Esophagus muscularis mucosa (tissue), 2 donors: ENCODE measurements around the gene BMAL2.

Experiments used
- POLR2A ChIP-seq: fragments of 450-650 bp; IDR thresholded peaks from one replicate; pipeline ENCODE4 v1.6.1; 2017; ENCODE audit warnings: antibody characterized with exemption, moderate library complexity, mild to moderate bottlenecking, low read depth
- POLR2AphosphoS5 ChIP-seq, 2 donors: sonication (generic); formaldehyde crosslinking; IDR thresholded peaks; one replicate each; pipeline ENCODE4 v1.6.1; 2017; ENCODE audit warnings: antibody characterized with exemption in 2 of 2

DNA sequence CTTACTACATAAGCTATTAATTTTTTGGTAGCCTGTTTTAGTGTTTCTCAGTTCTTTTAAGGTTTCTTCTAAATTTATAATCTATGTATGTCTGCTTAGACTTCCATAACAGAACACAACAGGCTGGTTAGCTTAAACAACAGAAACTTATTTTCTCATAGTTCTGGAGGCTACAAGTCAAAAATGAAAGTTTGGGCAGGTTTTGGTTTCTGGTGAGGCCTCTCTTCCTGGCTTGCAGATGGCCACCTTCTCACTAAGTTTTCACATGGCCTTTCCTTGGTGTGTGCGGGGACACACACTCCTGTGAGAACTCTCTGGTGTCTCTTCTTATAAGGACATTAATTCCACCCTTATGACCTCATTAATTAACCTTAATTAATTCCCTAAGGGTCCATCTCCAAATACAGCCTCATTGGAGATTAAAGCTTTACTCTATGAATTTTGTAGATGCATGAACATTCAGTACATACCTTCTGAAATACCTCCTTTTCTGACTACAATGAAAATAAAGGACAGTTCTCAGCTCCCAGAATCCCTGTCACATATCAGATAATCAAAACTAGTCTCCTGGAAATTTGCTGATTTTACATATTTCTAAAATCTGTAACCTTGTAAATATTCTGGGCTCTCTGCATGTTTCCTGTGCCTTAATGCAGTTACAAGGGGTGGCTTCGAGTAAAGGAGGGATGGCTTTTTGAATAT lies 23.2 kb upstream of the BMAL2 start:
- TF ChIP-seq POLR2A (no peak), POLR2AphosphoS5 (IDR thresholded peaks at IDR 0.05) (no peak)
